ENCODE measurements around the gene EIF2S1.
"Not testable (repeated sequence)": the region's sequence is repeated elsewhere in the genome, so short reads cannot be mapped to it uniquely, and the experiment has no call there.

EIF2S1 gene

GRCh38 chr14:67371247-67372148, 11.4 kb downstream of the EIF2S1 start:
- DNase-seq (ENCODE audit: low spot score): no peak

- DNase-seq (ENCODE audit: low spot score): no peak
Measured at GRCh38 chr14:67372833-67373232, 12.7 kb downstream of the EIF2S1 start.

GRCh38 chr14:67373347-67373746, 13.2 kb downstream of the EIF2S1 start:
- no peak for DNase-seq (ENCODE audit: low spot score)

GRCh38 chr14:67377916-67378315, 17.8 kb downstream of the EIF2S1 start:
- DNase-seq (ENCODE audit: low spot score): no peak

- DNase-seq (ENCODE audit: low spot score): no peak
Measured at GRCh38 chr14:67385120-67385519, 25.0 kb downstream of the EIF2S1 start.

GRCh38 chr14:67385618-67386017, 25.5 kb downstream of the EIF2S1 start:
- DNase-seq (ENCODE audit: low spot score): no peak

- DNase-seq (ENCODE audit: low spot score): no peak
Measured at GRCh38 chr14:67387195-67387594, 27.1 kb downstream of the EIF2S1 start.

- no peak for DNase-seq (ENCODE audit: low spot score)
Measured at GRCh38 chr14:67389275-67389674, 29.1 kb downstream of the EIF2S1 start.

- DNase-seq (ENCODE audit: low spot score): no peak
Measured at GRCh38 chr14:67389811-67390534, 29.8 kb downstream of the EIF2S1 start.

- DNase-seq (ENCODE audit: low spot score): no peak
Measured at GRCh38 chr14:67391268-67391667, 31.1 kb downstream of the EIF2S1 start.

- DNase-seq (ENCODE audit: low spot score): no peak
Measured at GRCh38 chr14:67392123-67392522, 32.0 kb downstream of the EIF2S1 start.

GRCh38 chr14:67392800-67393199, 32.7 kb downstream of the EIF2S1 start:
- DNase-seq (ENCODE audit: low spot score): no peak

GRCh38 chr14:67393689-67394088, 33.6 kb downstream of the EIF2S1 start:
- no peak for DNase-seq (ENCODE audit: low spot score)

- DNase-seq (ENCODE audit: low spot score): no peak
Measured at GRCh38 chr14:67395086-67395875, 35.2 kb downstream of the EIF2S1 start.

GRCh38 chr14:67395876-67396189, 35.7 kb downstream of the EIF2S1 start:
- no peak for DNase-seq (ENCODE audit: low spot score)

GRCh38 chr14:67396381-67396970, 36.3 kb downstream of the EIF2S1 start:
- peak; percentile 69 for DNase-seq (ENCODE audit: low spot score)

GRCh38 chr14:67397536-67397935, 37.4 kb downstream of the EIF2S1 start:
- DNase-seq (ENCODE audit: low spot score): no peak

GRCh38 chr14:67400434-67400833, 40.3 kb downstream of the EIF2S1 start:
- no peak for DNase-seq (ENCODE audit: low spot score)

GRCh38 chr14:67405771-67406170, 45.6 kb downstream of the EIF2S1 start:
- no peak for DNase-seq (ENCODE audit: low spot score)

- not testable (repeated sequence) for DNase-seq (ENCODE audit: low spot score)
Measured at GRCh38 chr14:67408122-67408801, 48.1 kb downstream of the EIF2S1 start.

GRCh38 chr14:67409461-67409860, 49.3 kb downstream of the EIF2S1 start:
- DNase-seq (ENCODE audit: low spot score): no peak

GRCh38 chr14:67410313-67410712, 50.2 kb downstream of the EIF2S1 start:
- DNase-seq (ENCODE audit: low spot score): no peak
